Smooth muscle cell (in vitro differentiated cells): ENCODE measurements around the gene SLC2A14. TPM values are rescaled to one million over a fixed set of nuclear protein-coding genes. Genes with fewer than 3 reads are reported as not detected.
A peak's percentile ranks its signal among the peaks of the same experiment; 100 is the strongest.
"Not testable (repeated sequence)": the region's sequence is repeated elsewhere in the genome, so short reads cannot be mapped to it uniquely, and the experiment has no call there.

ENCODE experiments used
- DNase-seq: peaks from one replicate; lab custom pipeline; 2025; ENCODE audit not compliant: unreplicated experiment; lab: John Stamatoyannopoulos, UW
- H2AFZ ChIP-seq: fragments of 200-600 bp; sonication (generic); 2 replicates; pipeline ENCODE4 v1.6.0; 2016; ENCODE audit warnings: antibody characterized with exemption, low read depth, mild to moderate bottlenecking
- H3F3A ChIP-seq: fragments of 200-600 bp; sonication (generic); 2 replicates; pipeline ENCODE4 v1.6.0; 2017; ENCODE audit warnings: antibody characterized with exemption, low read depth
- H3K27ac ChIP-seq: fragments of 200-600 bp; sonication (generic); 2 replicates; pipeline ENCODE4 v1.5.1; 2016; ENCODE audit warnings: low read depth, mild to moderate bottlenecking
- H3K27me3 ChIP-seq: fragments of 200-600 bp; sonication (generic); 2 replicates; pipeline ENCODE4 v1.6.1; 2016; ENCODE audit warnings: low read depth, mild to moderate bottlenecking
- H3K36me3 ChIP-seq: fragments of 200-600 bp; sonication (generic); 2 replicates; pipeline ENCODE4 v1.5.1; 2016; ENCODE audit warnings: low read depth
- H3K4me1 ChIP-seq: fragments of 200-600 bp; sonication (generic); 2 replicates; pipeline ENCODE4 v1.5.1; 2016; ENCODE audit warnings: low read depth
- H3K4me2 ChIP-seq: fragments of 200-600 bp; sonication (generic); 2 replicates; pipeline ENCODE4 v1.6.0; 2016; ENCODE audit warnings: mild to moderate bottlenecking
- H3K4me3 ChIP-seq: fragments of 200-600 bp; sonication (generic); 2 replicates; pipeline ENCODE4 v1.5.1; 2016; ENCODE audit warnings: mild to moderate bottlenecking
- H3K79me2 ChIP-seq: fragments of 200-600 bp; sonication (generic); 2 replicates; pipeline ENCODE4 v1.6.0; 2016; ENCODE audit warnings: low read depth, mild to moderate bottlenecking
- H3K9ac ChIP-seq: fragments of 200-600 bp; sonication (generic); 2 replicates; pipeline ENCODE4 v1.6.0; 2016; ENCODE audit warnings: low read depth
- H3K9me3 ChIP-seq: fragments of 200-600 bp; sonication (generic); replicated peaks from 2 replicates; pipeline ENCODE4 v1.5.1; 2016; ENCODE audit warnings: low read depth
- H4K20me1 ChIP-seq: fragments of 200-600 bp; sonication (generic); 2 replicates; pipeline ENCODE4 v1.6.0; 2016; ENCODE audit warnings: low read depth
- WGBS: methylation state at CpG from one replicate; pipeline ENCODE4 v1.1.7; 2016; ENCODE audit warnings: low lambda C conversion rate; 5-methylcytosine and 5-hydroxymethylcytosine counted together
- polyA plus RNA-seq: library from polyadenylated mRNA; unstranded; fragments of >200 nt; fragmentation: Nextera tagmentation; extraction: Ambion mirVana; gene quantifications from 2 replicates; pipeline ENCODE4 v1.2.1, GENCODE V29; 2016
- total RNA-seq: library from RNA; depleted of rRNA; stranded (reverse); fragments of >200 nt; gene quantifications from 2 replicates; pipeline ENCODE4 v1.2.3, GENCODE V29; 2014
- TF ChIP-seq, protein P1 (sequence below): fragments of 200-600 bp; sonication (generic); IDR thresholded peaks from 2 replicates; pipeline ENCODE4 v1.5.1; 2017; ENCODE audit warnings: borderline replicate concordance, mild to moderate bottlenecking, antibody characterized with exemption; ENCODE audit not compliant: insufficient read depth, poor library complexity, severe bottlenecking

Gene SLC2A14
- total and polyA plus RNA-seq, 2 experiments from 2014 or later, result 2.8 to 8.1 TPM

DNA sequence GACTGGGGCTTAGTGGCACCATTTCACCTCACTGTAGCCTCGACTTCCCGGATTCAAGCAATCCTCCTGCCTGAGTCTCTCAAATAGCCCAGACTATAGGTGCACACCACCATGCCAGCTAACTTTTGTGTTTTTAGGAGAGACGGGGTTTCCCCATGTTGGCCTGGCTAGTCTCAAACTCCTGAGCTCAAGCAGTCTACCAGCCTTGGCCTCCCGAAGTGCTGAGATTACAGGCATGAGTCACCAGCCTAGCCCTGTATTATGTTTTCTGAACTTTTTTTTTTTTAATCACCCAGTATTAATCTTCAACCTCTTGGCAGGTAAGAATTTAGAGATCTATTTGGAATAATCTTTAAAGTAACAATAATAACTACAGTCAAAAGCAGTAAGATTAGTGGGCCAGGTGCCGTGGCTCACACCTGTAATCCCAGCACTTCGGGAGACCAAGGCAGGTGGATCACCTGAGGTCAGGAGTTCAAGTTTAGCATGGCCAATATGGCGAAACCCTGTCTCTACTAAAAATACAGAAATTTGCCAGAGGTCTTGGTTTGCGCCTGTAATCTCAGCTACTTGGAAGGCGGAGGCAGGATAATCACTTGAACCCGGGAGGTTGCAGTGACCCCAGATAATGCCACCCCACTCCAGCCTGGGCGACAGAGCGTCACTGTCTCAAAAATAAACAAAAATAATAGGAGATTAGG, 74.9 kb downstream of the SLC2A14 start:
- no peak overlapping the region for H3K4me3 ChIP-seq
- TF ChIP-seq, protein P1, sequence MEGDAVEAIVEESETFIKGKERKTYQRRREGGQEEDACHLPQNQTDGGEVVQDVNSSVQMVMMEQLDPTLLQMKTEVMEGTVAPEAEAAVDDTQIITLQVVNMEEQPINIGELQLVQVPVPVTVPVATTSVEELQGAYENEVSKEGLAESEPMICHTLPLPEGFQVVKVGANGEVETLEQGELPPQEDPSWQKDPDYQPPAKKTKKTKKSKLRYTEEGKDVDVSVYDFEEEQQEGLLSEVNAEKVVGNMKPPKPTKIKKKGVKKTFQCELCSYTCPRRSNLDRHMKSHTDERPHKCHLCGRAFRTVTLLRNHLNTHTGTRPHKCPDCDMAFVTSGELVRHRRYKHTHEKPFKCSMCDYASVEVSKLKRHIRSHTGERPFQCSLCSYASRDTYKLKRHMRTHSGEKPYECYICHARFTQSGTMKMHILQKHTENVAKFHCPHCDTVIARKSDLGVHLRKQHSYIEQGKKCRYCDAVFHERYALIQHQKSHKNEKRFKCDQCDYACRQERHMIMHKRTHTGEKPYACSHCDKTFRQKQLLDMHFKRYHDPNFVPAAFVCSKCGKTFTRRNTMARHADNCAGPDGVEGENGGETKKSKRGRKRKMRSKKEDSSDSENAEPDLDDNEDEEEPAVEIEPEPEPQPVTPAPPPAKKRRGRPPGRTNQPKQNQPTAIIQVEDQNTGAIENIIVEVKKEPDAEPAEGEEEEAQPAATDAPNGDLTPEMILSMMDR, result no peak
- no peak overlapping the region for H2AFZ ChIP-seq
- H3F3A ChIP-seq, result no peaks in the 10 kb centered on the region
- no peaks in the 10 kb centered on the region for H3K27me3 ChIP-seq
- H3K79me2 ChIP-seq, result no peaks in the 10 kb centered on the region
- H3K9ac ChIP-seq, result no peak overlapping the region
- no peak for DNase-seq
- H3K27ac ChIP-seq, result no peak overlapping the region
- no peaks in the 10 kb centered on the region for H4K20me1 ChIP-seq
- 60% methylated on average over 12 of the region's 12 CpGs for WGBS
- H3K4me2 ChIP-seq, result no peak overlapping the region
- no peaks in the 10 kb centered on the region for H3K9me3 ChIP-seq
- H3K36me3 ChIP-seq, result no peaks in the 10 kb centered on the region
- H3K4me1 ChIP-seq, result peaks cover 6% of the 10 kb centered on the region

DNA sequence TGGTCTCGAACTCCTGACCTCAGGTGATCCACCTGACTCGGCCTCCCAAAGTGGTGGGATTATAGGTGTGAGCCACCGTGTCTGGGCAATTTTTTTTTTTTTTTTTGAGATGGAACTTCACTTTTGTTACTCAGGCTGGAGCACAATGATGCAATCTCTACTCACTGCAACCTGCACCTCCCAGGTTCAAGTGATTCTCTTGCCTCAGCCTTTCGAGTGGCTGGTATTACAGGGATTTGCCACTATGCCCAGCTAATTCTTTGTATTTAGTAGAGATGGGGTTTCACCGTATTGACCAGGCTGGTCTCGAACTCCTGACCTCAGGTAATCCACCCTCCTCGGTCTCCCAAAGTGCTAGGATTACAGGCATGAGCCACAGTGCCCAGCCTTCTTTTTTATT, 75.4 kb downstream of the SLC2A14 start:
- not testable (repeated sequence) for H3F3A ChIP-seq, H2AFZ ChIP-seq, H3K36me3 ChIP-seq, H3K4me2 ChIP-seq, H3K27ac ChIP-seq, H3K4me1 ChIP-seq, H4K20me1 ChIP-seq, H3K27me3 ChIP-seq, H3K9ac ChIP-seq, DNase-seq, H3K79me2 ChIP-seq, H3K9me3 ChIP-seq, H3K4me3 ChIP-seq
- 82% methylated on average over 7 of the region's 7 CpGs for WGBS

DNA sequence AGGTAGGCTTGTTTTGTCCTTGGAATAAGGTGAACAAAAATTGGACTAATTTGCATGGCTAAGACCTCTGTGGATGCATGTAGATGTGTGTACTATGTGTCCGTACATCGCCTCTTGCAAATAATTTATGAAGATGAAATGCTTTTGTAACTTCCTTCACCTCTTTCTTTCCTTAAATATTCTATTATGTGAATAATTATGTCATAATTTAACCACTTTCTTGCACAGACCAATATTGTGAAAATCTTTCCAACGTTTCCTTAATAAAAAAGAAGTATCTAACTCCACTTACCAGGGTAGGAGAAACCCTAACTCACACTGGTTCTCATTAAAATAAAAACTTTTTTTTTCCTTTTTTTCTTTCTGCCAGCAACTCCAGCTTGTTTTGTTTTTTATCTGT, 79.5 kb downstream of the SLC2A14 start:
- no peaks in the 10 kb centered on the region for H4K20me1 ChIP-seq
- no peaks in the 10 kb centered on the region for H3K9me3 ChIP-seq
- TF ChIP-seq, protein P1, result no peak
- DNase-seq, result no peak
- 62% methylated on average over 3 of the region's 3 CpGs for WGBS
- no peaks in the 10 kb centered on the region for H3F3A ChIP-seq
- peaks cover 20% of the 10 kb centered on the region for H3K27me3 ChIP-seq
- no peak overlapping the region for H3K4me2 ChIP-seq
- no peak overlapping the region for H3K27ac ChIP-seq
- no peak overlapping the region for H2AFZ ChIP-seq
- H3K9ac ChIP-seq, result no peak overlapping the region
- H3K4me3 ChIP-seq, result no peak overlapping the region
- H3K79me2 ChIP-seq, result no peaks in the 10 kb centered on the region
- H3K4me1 ChIP-seq, result peaks cover 3% of the 10 kb centered on the region
- no peaks in the 10 kb centered on the region for H3K36me3 ChIP-seq

DNA sequence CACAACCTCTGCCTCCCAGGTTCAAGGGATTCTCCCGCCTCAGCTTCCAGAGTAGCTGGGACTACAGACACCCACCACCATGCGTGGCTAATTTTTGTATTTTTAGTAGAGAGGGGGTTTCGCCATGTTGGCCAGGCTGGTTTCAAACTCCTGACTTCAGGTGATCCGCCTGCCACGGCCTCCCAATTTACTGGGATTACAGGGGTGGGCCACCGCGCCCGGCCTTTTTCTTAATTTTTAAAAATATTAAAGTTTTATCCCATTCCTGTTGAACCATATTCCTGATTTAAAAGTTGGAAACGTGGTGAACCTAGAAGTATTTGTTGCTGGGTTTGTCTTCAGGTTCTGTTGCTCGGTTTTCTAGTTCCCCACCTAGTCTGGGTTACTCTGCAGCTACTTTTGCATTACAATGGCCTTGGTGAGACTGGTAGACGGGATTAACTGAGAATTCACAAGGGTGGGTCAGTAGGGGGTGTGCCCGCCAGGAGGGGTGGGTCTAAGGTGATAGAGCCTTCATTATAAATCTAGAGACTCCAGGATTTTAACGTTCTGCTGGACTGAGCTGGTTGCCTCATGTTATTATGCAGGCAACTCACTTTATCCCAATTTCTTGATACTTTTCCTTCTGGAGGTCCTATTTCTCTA, 83.7 kb downstream of the SLC2A14 start, which contains the start of gene NANOG:
Gene NANOG (plus strand): TSS at position 519 of the 645 bp plus-strand sequence. CDS start 213 bp downstream, outside the sequence.
- not testable (repeated sequence) for H3K4me3 ChIP-seq, H3K27ac ChIP-seq, H3K9ac ChIP-seq, H3K36me3 ChIP-seq, H2AFZ ChIP-seq, H4K20me1 ChIP-seq, H3K9me3 ChIP-seq, DNase-seq, H3K79me2 ChIP-seq, H3F3A ChIP-seq, H3K4me1 ChIP-seq
- peaks cover 33% of the 10 kb centered on the region for H3K27me3 ChIP-seq
- peak within 1 kb of the TSS; percentile 52 for H3K4me2 ChIP-seq
- WGBS, result 54% methylated on average over 13 of the region's 13 CpGs
